ENCODE measurements around the gene FAM110D.

The FAM110D gene

GRCh38 chr1:26190373-26190987, 31.6 kb downstream of the FAM110D start, which contains the start of gene CATSPER4:
CATSPER4 (plus strand) TSS chr1:26190602; CDS start chr1:26190628, 26 bp downstream.
- DNase-seq = no peak

- DNase-seq = no peak
Measured at GRCh38 chr1:26191739-26192138, 32.9 kb downstream of the FAM110D start.

- DNase-seq = no peak
Measured at GRCh38 chr1:26195805-26196204, 36.9 kb downstream of the FAM110D start.

- no peak for DNase-seq
Measured at GRCh38 chr1:26197301-26197700, 38.4 kb downstream of the FAM110D start.

- DNase-seq = no peak
Measured at GRCh38 chr1:26197813-26198212, 38.9 kb downstream of the FAM110D start.

GRCh38 chr1:26200413-26200812, 41.5 kb downstream of the FAM110D start:
- no peak for DNase-seq

GRCh38 chr1:26203642-26204318, 44.9 kb downstream of the FAM110D start:
- DNase-seq = no peak

GRCh38 chr1:26210147-26210870, 51.4 kb downstream of the FAM110D start:
- peak; percentile 34 for DNase-seq

- DNase-seq = no peak
Measured at GRCh38 chr1:26212726-26213125, 53.8 kb downstream of the FAM110D start.

GRCh38 chr1:26213335-26213905, 54.5 kb downstream of the FAM110D start:
- no peak for DNase-seq

Data from NCI-H2171 (cell line).